Mucosa of descending colon (tissue), 3 donors: ENCODE measurements around the gene STAC3. TPM values are rescaled to one million over a fixed set of nuclear protein-coding genes. Genes with fewer than 3 reads are reported as not detected.

Experiments used
- ATAC-seq: fragments of 200-7000 bp; cut with Tn5 transposase; one replicate; pipeline ENCODE4 v1.9.1; 2020; ENCODE audit warnings: mild to moderate bottlenecking, moderate library complexity
- DNase-seq, 3 donors: peaks; one replicate each; pipeline ENCODE4 v3.0.0-alpha.2; 2020
- H3K36me3 ChIP-seq: fragments of 200-600 bp; one replicate; pipeline ENCODE4 v1.8.0; 2021; ENCODE audit warnings: low read depth, mild to moderate bottlenecking
- H3K4me1 ChIP-seq: fragments of 200-600 bp; one replicate; pipeline ENCODE4 v1.8.0; 2021; ENCODE audit warnings: low read depth, mild to moderate bottlenecking
- H3K4me3 ChIP-seq: fragments of 200-600 bp; one replicate; pipeline ENCODE4 v1.8.0; 2021; ENCODE audit warnings: mild to moderate bottlenecking
- H3K9me3 ChIP-seq: fragments of 200-600 bp; one replicate; pipeline ENCODE4 v1.8.0; 2021; ENCODE audit warnings: mild to moderate bottlenecking
- CTCF ChIP-seq: fragments of 200-600 bp; IDR thresholded peaks from one replicate; pipeline ENCODE4 v1.8.0; 2022; ENCODE audit warnings: antibody characterized with exemption, mild to moderate bottlenecking
- intact Hi-C, 2 donors: fragments of 100-400 bp; cut with DNase I in 1 of 2; cut with micrococcal nuclease in 1 of 2; formaldehyde crosslinking; loops; one replicate each; pipeline versions ENCODE4 v1.11.0 to v1.11.1; 2022; cut with DNase I, micrococcal nuclease
- total RNA-seq, 3 donors: library from RNA; stranded (reverse); fragmentation: NEBNext Ultra II Directional in 2 of 3; extraction: Animal tissue kit (Norgen Biotek cat#: 25700) in 2 of 3; gene quantifications; one replicate each; pipeline versions ENCODE4 v1.2.1 to v1.2.4, GENCODE V29; 2021 to 2023
- donor health status: DM: no; HTN: no; CAD: no; lungs with moderate emphysema.
- donor health status: DM: no; HTN: no; CAD: no.
- donor health status: DM: no; HTN: yes; CAD: no.

The STAC3 gene
- total RNA-seq, 3 donors from 2014 or later: 2.4 to 4.3 (median 3.3) TPM

- ATAC-seq (no peak), DNase-seq (no peak)
- Histone ChIP-seq H3K9me3 (no peaks in the 10 kb centered on the region), H3K36me3 (no peaks in the 10 kb centered on the region), H3K4me1 (no peaks in the 10 kb centered on the region), H3K4me3 (no peak overlapping the region)
- intact Hi-C loops: no loop called here
- TF ChIP-seq CTCF: no peak
Measured at GRCh38 chr12:57250541-57250940, 446 bp downstream of the STAC3 start.

GRCh38 chr12:57248934-57249742, 1.8 kb downstream of the STAC3 start:
- Histone ChIP-seq H3K4me1 (no peaks in the 10 kb centered on the region), H3K36me3 (no peaks in the 10 kb centered on the region), H3K4me3 (no peak overlapping the region), H3K9me3 (no peaks in the 10 kb centered on the region)
- DNase-seq (no peak), ATAC-seq (peak; percentile 41)
- intact Hi-C loops: no loop called here
- TF ChIP-seq CTCF: no peak

- Histone ChIP-seq H3K4me1 (peaks cover 13% of the 10 kb centered on the region), H3K36me3 (no peaks in the 10 kb centered on the region), H3K9me3 (no peaks in the 10 kb centered on the region), H3K4me3 (no peak overlapping the region)
- DNase-seq (no peak), ATAC-seq (no peak)
- TF ChIP-seq CTCF: no peak
- intact Hi-C loops: no loop called here
Measured at GRCh38 chr12:57247041-57247440, 3.9 kb downstream of the STAC3 start.

- intact Hi-C loops: no loop called here
- DNase-seq (no peak), ATAC-seq (no peak)
- H3K9me3 ChIP-seq: no peaks in the 10 kb centered on the region
- no peak overlapping the region for H3K4me3 ChIP-seq
- peaks cover 35% of the 10 kb centered on the region for H3K4me1 ChIP-seq
- H3K36me3 ChIP-seq: no peaks in the 10 kb centered on the region
- no peak for TF ChIP-seq CTCF
Measured at GRCh38 chr12:57244312-57244696, 6.7 kb downstream of the STAC3 start.

GRCh38 chr12:57243521-57244311, 7.3 kb downstream of the STAC3 start:
- Histone ChIP-seq H3K4me3 (no peak overlapping the region), H3K36me3 (no peaks in the 10 kb centered on the region), H3K4me1 (peaks cover 41% of the 10 kb centered on the region), H3K9me3 (no peaks in the 10 kb centered on the region)
- ATAC-seq (peak; percentile 54), DNase-seq (peak; percentile 86 to 87 (median 87))
- intact Hi-C loops: no loop called here
- TF ChIP-seq CTCF: peak; percentile 73
